ENCODE results near the gene MYO15B.

Gene MYO15B

DNA sequence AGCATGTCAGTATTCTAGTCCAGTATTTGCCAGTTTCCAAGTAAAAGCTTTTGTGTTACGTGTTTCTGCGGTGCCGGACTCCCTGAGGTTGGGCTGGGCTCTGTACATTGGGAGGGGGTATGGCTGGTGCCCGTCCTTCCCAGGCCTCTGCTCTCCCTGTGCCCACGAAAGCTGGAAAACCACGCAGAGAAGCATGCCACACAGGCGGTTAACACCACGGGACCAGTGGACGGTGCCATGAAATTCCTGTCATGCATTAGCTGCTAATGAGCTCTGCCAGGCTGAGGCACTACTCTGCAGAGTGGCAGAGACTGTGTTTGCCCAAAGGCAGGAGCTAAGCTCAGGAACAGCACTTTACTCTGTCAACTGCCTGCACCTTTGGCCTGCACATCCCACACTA, 53.7 kb downstream of the MYO15B start:
- ATAC-seq, result no peak

DNA sequence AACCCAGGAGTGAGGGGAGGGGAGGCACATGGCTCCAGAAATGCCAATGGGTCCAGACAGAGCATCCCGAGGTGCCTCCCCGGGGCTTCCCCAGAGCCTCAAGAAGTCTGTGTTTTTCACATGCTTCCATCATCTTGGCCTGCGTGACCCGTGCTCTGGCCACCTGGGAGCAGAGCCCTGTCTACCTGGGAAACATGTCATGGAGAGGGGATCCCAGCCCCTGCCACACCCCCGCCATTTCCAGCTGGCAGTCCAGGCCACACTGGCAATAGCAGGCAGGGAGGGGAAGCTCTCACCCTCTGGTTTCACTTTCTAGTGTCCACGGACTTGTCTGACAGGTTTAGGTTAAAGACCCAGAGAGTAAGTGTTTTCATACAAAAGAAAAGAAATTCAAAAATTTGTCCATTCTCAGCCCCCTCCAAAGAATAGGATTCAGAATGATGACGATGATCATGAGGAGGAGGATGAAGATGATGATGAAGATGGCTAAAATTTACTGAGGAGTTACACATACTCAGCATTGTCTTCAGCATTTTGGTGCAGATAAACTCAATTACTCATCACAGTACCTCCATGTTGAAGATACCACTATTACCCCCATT, 54.7 kb downstream of the MYO15B start:
- no peak for ATAC-seq

DNA sequence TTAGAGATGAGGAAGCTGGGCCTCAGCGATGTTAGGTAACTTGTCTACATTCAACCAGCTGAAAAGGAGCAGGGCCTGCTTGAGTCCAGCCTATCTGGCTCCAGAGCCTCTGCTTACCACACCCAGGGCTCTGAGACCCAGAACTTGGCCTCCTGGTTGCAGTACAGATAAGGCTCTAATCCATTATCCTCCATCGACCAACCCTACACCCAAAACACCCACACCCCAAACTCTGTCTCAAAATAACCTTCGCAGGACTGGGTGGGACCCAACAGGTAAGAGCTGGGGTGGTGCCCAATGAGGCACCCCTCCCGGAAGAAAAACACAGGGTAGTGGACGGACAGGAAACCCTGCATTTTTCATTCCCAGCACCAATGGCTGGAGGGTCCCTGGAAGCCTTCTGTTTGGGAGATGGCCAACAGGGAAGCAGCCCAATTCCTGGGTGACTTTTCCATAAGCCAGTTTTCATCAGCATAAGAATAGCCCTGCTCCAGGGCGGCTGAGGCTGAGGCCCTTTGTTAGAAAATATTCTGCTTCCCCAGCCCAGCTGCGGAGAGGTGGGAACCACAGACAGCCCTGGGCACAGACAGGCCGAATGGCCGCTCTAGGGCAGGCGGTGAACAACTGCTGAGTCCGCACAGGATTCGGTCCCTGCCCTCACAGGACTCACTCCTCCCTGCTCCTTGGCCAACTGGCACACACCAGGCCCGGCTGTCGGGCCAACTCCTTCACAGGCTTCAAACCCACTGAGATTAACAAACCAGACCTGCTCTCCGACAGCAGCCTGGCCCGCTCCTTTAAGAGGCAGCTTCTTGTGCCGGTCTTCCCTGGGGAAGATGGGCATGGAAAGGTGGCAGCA, 55.4 kb downstream of the MYO15B start:
- no peak for ATAC-seq

DNA sequence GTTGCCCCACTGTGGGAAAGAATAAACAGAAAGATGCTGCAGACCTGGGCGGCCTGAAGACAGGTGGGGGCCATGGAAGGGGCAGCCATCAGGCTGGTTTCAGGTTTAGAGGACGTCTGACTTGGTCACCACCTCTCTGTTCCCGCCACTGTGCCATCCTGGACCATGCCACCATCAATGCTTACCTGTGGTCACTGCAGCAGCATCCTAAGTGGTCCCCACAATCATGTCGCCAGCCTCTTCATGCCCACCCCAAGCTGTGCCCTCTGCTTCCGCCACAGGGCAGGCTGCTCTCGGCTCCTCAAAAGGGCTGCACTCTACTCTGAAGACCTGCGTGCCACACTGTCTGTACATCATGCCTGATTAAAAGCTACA, 56.0 kb downstream of the MYO15B start:
- no peak for ATAC-seq

DNA sequence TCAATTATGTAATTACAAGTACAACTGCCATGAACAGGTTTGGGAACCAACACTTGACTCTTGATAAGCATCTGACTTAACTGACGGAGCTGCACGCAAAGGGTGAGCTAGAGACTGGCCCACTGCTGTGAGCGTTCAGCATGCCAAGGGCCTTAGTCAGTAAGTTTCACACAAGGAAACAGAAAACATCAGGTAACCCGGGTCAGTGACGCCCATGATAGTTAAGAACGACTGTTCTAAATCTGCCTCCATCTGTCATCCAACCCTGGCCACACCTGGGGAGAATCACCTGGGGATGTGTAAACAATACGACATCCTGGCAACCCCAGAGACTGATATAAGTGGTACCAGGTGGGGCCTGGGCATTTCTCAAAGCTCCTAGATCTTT, 57.9 kb downstream of the MYO15B start:
- ATAC-seq, result no peak

DNA sequence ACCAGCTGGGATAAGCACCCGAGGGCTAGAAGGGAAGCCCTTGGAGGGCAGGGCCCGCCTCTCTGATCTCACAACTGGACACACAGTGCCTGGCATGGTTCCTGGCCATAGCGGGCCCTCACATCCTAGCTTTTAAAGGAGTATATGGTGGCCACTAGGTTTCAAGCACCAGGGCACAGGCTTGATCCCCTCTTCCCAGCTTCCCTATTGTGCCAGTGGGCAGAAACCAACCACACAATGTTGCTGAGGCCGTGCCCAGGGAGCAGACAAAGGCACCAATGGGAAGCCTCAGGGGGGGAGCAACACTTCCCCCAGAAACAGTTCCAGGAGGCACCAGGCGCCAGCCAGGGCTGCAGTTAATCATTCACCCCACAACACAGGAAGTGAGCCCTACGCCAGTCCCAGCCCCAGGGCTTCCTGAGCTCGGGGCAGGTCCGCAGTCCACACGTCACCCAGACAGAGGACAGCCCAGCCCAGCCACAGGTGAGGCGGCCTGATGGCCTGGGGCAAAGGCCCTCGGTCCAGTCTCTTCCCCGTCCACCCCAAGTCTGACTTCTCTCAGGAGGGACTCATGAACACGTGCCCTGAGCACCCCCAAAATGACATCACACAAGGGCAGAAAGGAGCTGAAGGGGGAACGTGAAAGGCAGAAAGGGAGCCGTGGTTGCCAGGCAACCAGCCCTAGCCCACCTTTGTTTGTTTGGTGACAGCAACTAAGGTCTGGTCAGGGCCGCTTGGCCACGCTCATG, 58.5 kb downstream of the MYO15B start:
- ATAC-seq, result peak; percentile 72 to 73

DNA sequence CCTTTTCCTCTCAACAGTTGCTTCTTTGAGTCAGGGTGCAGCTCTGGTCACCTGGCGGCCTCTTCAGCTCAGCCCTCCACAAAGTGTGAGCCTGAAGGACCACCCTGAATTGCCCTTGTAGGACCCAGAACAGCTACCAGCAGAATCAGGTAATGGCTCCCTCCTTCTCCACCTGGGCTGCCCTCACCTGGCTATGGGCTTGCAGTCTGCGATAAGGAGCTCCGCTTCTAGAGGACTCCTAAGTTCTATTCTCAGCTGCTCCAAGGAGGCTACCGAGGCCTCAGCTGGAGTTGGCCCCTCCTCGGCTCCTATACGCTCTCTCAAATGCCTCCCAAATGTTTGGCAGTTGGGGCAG, 59.0 kb downstream of the MYO15B start:
- no peak for ATAC-seq

DNA sequence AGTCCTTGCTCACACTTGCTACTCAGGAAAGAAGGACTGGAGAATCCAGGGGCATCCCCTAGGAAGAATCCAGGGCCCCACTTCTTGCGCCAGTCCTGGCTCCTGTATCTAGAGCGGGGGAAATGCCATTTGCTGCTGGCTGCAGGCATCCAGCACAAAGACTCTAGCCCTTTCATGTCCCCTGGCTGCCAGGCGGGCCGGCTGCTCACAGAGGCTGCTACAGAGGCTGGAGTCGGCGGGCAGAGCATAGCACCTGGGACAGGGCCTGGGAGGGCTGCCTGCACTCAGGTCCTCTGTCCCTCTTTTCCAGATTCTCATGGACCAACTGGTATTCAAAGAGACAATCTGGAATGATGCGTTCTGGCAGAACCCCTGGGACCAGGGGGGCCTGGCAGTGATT, 59.5 kb downstream of the MYO15B start:
- no peak for ATAC-seq

DNA sequence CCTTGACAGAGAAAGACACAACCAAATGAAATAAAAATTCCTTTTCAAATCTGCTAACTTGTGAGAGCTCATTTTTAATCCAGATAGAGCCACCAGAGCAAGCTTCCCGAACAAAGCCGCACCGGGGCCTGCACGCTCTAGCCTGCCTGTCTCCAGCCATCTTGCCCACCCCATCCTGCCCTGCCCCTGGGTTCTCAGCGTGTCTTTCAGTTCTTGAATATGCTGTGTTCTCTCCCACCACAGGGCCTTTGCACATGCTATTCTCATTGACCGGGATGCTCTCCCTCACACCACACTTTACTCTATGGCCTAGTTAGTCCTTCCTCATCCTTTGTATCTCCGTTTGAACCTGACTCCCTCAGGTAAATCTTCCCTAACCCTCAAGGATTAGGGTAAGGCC, 60.3 kb downstream of the MYO15B start:
- no peak for ATAC-seq

DNA sequence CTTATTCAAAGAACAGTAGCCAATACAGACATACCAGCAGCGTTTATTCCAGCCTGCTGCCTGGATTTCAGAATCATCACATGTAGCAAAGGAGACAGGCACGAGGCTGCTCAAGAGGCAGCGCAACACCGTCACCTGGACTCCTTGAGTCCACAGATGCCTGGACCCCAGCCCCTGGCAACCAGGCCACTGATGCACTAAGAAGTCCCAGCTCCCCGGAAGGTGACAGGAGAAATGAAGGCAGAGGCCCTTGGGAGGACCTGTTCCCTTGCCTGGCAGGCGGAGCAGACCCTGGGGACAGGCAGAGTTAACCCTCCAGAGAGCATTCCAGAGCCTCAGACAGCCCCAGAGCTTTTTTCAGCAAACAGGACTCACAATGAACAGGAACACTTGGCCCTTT, 62.1 kb downstream of the MYO15B start:
- ATAC-seq, result no peak

DNA sequence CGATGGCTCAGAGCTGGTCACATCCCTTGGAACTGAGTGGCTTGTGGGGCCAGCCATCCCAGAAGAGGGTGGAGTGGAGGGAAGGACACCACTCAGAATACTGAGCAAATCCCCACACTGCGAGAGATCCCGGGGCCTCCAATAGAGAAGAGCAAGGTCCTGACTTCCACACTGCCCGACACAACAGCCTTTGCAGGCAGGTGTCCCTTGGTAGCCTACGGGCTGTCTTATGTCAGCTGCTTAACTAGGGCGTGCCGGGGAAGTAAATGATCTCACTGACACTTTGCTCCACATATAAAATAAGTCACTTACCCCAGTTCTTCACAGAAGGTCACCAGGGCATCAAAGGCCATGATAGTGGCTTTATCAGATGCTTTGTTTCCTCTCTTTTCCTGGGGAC, 63.3 kb downstream of the MYO15B start:
- ATAC-seq, result no peak

DNA sequence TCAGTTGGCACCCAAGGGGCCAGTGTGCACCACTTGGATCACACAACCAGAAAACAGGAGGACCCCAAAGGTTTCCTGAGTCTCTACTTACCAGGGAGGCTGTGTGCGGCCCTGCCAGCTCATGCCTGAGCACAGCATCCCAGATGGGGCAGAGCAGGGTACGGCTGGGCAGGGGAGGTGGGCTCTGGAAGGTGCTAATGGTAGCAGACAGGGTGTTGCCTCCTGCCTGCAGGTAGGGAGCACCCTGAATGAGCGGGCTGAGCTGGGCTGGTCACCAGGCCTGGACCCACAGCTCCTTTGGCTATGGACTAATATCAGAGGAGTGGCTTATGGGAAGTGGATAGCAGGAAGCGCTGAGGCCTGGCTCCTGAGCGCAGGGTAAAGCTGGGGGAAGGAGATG, 64.7 kb downstream of the MYO15B start:
- no peak for ATAC-seq

DNA sequence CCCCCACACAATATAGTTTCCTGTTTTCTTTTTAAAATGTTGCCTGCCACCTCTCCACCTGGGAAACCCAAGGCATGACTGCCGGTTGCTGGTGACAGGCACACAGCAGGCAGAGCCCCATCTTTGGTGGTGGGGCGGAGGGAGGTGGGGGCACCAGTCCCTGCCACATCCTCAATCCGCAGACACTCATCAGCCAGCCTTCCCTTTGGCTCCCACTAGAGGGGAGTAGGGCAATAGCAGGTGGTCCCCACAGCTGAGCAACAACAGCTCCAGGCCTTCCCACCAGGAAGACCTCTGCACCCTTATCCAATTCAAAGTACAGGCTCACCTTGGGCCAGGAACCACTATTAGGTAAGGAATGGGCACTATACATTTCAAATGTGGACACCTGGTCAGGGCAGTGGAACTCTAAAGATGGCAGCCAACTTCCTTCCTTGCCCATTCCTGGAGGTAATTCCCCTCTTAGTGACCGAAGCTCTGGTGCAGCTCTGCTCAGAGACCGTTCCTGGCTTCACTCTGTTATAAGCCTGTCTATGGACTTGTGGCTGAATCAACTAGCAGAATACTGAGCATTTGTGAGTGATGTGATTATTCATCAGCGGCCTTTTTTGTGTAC, 65.4 kb downstream of the MYO15B start:
- no peak for ATAC-seq

DNA sequence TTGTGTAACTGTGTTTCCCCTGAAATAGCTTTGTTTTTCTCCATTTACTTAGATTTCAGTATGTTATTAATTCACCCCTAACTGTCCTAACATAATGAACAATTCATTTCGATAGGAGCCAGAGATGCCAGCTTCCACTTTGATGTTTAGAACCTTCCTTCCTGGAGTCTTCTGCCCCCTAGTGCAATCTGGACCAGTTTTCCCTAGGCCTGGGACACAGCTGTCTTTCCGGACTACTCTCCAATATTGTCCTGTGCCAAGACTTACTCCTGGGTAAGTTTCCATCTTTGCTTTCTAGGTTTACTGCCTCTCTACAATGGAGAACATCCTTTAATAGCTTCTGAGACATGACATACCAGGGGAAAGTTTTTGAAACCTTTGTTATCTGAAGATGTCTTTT, 66.6 kb downstream of the MYO15B start:
- no peak for ATAC-seq

DNA sequence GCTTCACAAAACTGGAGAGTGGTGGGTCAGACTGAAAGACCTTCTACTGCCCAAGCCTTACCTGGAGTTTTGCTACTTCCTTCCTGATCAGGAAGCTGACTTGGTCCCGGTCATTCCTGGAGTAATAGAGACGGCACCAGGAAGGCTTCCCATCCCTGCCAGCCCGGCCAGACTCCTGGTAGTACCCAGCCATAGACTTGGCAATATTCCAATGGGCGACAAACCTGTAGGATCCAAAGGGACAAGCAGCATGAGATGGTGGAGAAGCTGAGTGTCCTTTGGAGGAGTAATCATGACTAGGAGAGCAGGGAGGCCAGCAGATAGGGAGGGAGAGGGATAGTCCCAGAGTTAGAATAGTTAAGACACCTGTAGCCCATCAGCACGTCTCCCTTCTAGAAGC, 70.6 kb downstream of the MYO15B start:
- ATAC-seq, result no peak

DNA sequence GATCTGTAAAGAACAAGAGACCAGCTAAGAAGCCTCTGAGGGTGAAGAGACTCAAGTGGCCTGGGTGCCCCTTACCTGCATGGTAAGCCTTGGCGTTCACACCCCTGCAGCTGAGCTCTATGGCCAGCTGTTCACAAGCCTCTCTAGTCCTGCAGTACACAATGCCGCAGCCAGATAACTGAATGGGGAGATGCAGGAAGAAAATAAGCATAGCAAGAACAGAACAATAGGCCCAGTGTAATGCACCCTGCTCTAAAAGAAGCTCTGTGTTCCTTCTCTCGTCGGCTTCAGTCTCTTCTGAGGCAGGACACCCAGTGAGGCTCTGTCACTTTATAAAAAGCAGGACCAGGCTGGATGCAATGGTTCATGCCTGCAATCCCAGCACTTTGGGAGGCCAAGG, 73.9 kb downstream of the MYO15B start:
- no peak for ATAC-seq

DNA sequence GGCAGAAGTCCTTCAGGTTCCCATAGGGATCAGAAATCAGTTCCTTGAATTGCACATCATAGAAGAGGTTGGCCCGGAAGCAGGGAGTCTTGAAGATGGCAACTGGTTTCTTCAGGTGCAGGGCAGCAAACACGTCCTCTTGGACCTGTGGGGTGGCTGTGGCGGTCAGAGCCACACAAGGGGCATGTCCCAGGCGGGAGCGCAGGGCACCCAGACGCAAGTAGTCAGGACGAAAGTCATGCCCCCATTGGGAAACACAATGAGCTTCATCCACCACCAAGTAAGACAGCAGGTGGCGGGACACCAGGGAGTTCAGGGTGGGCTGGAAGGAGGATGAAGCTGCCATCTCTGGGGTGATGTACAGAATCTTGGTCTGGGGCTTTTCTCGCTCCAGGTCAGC, 74.9 kb downstream of the MYO15B start:
- no peak for ATAC-seq

DNA sequence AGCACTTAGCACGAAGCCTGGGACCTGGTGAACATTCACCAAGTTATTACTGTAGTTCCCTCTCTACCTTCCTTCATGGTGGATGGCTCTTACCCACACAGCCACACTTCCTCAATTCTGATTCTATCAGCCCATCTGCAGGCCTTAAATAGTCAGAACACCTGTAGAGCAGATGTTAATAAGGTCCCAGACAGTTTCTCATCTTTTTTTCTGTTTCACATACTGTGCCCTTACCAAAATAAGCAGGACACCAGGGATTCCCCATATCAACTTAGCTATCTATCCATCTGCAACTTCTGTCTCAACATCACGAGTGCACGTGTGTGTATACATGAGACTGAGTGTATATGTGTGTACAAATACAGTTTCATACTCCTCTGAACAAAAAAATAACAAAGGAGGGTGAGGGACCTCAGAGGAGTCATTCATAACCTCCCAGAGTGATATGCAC, 76.5 kb downstream of the MYO15B start:
- ATAC-seq, result no peak

DNA sequence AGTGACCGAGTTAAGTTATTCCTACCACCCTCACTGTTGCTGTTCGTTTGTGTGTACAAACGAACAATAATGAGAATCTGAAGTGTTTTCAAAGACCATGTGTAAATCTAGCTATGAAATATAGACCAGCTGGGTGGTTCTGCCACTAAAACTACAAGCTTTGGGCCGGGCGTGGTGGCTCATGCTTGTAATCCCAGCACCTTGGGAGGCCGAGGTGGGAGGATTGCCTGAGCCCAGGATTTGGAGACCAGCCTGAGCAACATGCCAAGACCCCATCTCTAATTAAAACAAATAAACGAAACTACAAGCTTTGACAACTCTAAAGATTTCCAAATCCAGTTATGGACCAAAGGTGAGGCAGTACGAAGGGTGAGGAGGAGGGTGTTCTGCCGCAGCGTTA, 78.4 kb downstream of the MYO15B start:
- ATAC-seq, result no peak

DNA sequence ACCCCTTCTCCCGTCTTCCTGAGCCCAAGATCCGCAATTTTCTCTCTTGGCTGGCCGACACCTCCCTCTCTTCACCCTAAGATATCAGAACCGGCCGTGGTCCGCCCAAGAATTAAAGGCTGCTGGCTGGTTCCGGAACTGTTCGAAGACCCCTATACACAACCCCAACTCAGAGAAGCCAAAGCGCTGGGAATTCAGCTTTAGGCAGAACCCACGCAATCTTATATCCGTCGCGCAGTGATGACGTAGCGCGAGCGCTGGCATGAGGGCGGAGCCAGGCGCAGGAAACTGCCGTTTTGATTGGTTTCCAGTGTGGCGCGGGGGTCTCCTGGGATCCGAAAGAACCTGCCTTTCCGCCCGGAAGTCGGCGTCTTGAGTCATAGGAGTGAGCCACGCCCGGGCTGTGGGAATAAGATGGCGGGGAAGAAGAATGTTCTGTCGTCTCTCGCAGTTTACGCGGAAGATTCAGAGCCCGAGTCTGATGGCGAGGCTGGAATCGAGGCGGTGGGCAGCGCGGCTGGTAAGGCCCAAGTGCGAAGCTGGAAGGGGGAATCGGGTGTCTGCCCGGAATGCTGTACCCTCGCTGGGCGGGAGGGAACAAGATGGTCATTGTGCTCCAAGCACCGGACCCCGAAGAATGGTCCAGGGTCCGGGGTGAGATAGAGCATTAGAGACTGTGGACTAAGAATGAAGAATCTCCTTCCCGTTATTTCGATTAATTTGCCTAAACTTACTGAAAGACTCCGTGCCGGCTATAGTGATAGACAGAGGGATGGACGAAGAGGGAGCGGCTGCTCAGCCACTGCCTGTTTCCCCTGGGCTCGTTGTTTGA, 79.6 kb downstream of the MYO15B start, which contains the start of the genes RECQL5 and SAP30BP:
RECQL5 (minus strand) TSS at position 196 of the 832 bp plus-strand sequence. CDS start 597 bp downstream, outside the sequence.
SAP30BP (plus strand) TSS at position 380 of the 832 bp plus-strand sequence; CDS start at position 415, 35 bp downstream.
- peak; percentile 99 to 100 for ATAC-seq

DNA sequence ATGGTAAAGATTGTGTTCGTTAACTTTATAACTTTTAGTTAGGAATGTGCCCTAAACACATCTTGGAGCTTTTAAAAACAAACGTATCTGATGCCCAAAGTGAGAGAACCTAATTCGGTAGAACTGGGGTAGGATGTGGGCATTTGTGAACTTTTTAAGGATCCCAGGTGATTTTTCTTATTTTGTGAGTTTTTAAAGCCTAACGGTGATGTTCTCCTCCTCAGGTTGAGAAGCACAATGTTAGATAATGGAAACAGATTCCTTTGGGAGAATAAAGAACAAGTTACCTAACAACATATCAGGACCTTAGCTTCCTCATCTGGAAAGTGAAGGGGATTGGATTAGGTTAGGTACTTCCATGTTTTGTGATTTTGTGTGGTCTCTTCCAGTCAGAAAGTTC, 80.2 kb downstream of the MYO15B start:
- no peak for ATAC-seq

DNA sequence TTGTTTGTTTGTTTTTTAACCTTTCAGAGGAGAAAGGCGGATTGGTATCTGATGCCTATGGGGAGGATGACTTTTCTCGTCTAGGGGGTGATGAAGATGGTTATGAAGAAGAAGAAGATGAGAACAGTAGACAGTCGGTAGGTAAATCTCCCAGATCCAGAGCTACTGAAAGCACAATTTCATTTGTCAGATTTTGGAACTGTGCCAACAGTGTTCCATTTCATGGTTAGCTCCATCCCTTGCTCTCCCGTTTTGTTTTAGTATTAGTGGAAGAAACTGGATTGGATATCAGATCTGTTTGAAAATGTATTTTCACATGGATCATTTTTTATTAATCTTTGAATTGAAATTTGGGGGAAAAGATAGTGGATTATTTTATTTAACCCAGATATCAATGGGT, 80.9 kb downstream of the MYO15B start:
- no peak for ATAC-seq
